H1 (cell line): ENCODE results near the gene GALNTL6. TPM values are rescaled to one million over a fixed set of nuclear protein-coding genes. Genes with fewer than 3 reads are reported as not detected.

Experiments used
- CTCF ChIA-PET: fragments of 300-600 bp; sonication (Branson Sonifier 250); formaldehyde crosslinking; loops from one replicate; lab custom pipeline; 2021; ENCODE audit not compliant: partially characterized antibody; lab: Charles Lee
- POLR2A ChIA-PET: fragments of 300-600 bp; sonication (Branson Sonifier 250); formaldehyde crosslinking; loops from one replicate; lab custom pipeline; 2021; ENCODE audit warnings: inconsistent platforms; ENCODE audit not compliant: partially characterized antibody; lab: Charles Lee
- DNase-seq, 2 experiments: peaks; one replicate each; pipeline versions ENCODE4 v3.0.0 to v3.0.0-alpha.2; 2010 to 2022; ENCODE audit warnings: low spot score in 2 of 2, low read depth in 1 of 2, mixed read lengths in 1 of 2
- FAIRE-seq: peaks from 2 replicates; lab custom pipeline; 2011; peaks lifted over from hg19 to GRCh38; lab: Jason Lieb, UNC
- H2AFZ ChIP-seq: 2 replicates; pipeline ENCODE4 v1.8.1; 2012; ENCODE audit warnings: low read length, inconsistent platforms
- H2AK5ac ChIP-seq: 2 replicates; pipeline ENCODE4 v1.6.1; 2013; ENCODE audit warnings: low read depth, low read length
- H2BK120ac ChIP-seq: replicated peaks from 2 replicates; pipeline ENCODE3; 2013; ENCODE audit warnings: low read depth, low read length, inconsistent platforms
- H2BK12ac ChIP-seq: 2 replicates; pipeline ENCODE4 v1.6.1; 2013; ENCODE audit warnings: low read depth, low read length
- H2BK15ac ChIP-seq: 2 replicates; pipeline ENCODE4 v1.6.1; 2013; ENCODE audit warnings: low read length
- H2BK20ac ChIP-seq: 2 replicates; pipeline ENCODE4 v1.6.1; 2013; ENCODE audit warnings: low read length
- H2BK5ac ChIP-seq: 2 replicates; pipeline ENCODE4 v1.6.1; 2013; ENCODE audit warnings: low read depth, low read length
- H3K14ac ChIP-seq: 2 replicates; pipeline ENCODE4 v1.6.1; 2013; ENCODE audit warnings: inconsistent platforms; ENCODE audit not compliant: insufficient read length
- H3K18ac ChIP-seq: 2 replicates; pipeline ENCODE4 v1.6.1; 2013; ENCODE audit warnings: low read length; ENCODE audit errors: extremely low read depth
- H3K23ac ChIP-seq: 2 replicates; pipeline ENCODE4 v1.6.1; 2013; ENCODE audit warnings: inconsistent platforms; ENCODE audit not compliant: insufficient read length
- H3K23me2 ChIP-seq: 2 replicates; pipeline ENCODE4 v1.6.1; 2013; ENCODE audit warnings: low read depth, low read length
- H3K27ac ChIP-seq: 2 replicates; pipeline ENCODE4 v1.6.1; 2011; ENCODE audit warnings: low read depth, low read length, inconsistent platforms
- H3K27me3 ChIP-seq, 4 experiments: replicated peaks in 1 of 4; 1 replicate in 1 of 4; 2 replicates in 3 of 4; pipeline versions ENCODE4 v1.6.1 to v1.8.1; 2011 to 2013; ENCODE audit warnings: low read length in 3 of 4, mild to moderate bottlenecking in 3 of 4, inconsistent platforms in 2 of 4, mixed read lengths in 2 of 4, moderate library complexity in 1 of 4; ENCODE audit not compliant: control insufficient read depth in 3 of 4, insufficient read depth in 3 of 4; ENCODE audit errors: extremely low read depth in 1 of 4
- H3K36me3 ChIP-seq, 4 experiments: 2 replicates each; pipeline versions ENCODE4 v1.6.1 to v1.8.1; 2011 to 2013; ENCODE audit warnings: mild to moderate bottlenecking in 4 of 4, low read length in 3 of 4, moderate library complexity in 2 of 4, control low read depth in 1 of 4, inconsistent platforms in 1 of 4; ENCODE audit not compliant: insufficient read depth in 4 of 4, control insufficient read depth in 2 of 4
- H3K4ac ChIP-seq: replicated peaks from 2 replicates; pipeline ENCODE3; 2013; ENCODE audit warnings: low read length, low read depth, mixed read lengths, inconsistent platforms; ENCODE audit not compliant: insufficient read length
- H3K4me1 ChIP-seq, 4 experiments: replicated peaks in 1 of 4; 1 replicate in 1 of 4; 2 replicates in 3 of 4; pipeline versions ENCODE4 v1.6.1 to v1.8.1; 2011 to 2013; ENCODE audit warnings: low read length in 3 of 4, inconsistent platforms in 2 of 4, mixed read lengths in 1 of 4; ENCODE audit not compliant: insufficient read depth in 4 of 4, control insufficient read depth in 3 of 4
- H3K4me2 ChIP-seq, 2 experiments: 2 replicates each; pipeline versions ENCODE4 v1.6.1 to v1.8.1; 2011 to 2013; ENCODE audit warnings: low read depth in 2 of 2, low read length in 2 of 2, control low read depth in 1 of 2, inconsistent platforms in 1 of 2, mild to moderate bottlenecking in 1 of 2; ENCODE audit not compliant: insufficient read depth in 1 of 2
- H3K4me3 ChIP-seq, 4 experiments: fragments of 200-600, 300-600 bp in 1 of 4; sonication (generic), shearing (Covaris generic), sonication (Bioruptor Twin) in 1 of 4; 2 replicates each; pipeline versions ENCODE4 v1.5.1 to v1.8.1; 2011 to 2016; ENCODE audit warnings: low read length in 4 of 4, low read depth in 3 of 4, control low read depth in 2 of 4, inconsistent platforms in 2 of 4, mild to moderate bottlenecking in 2 of 4, mixed read lengths in 1 of 4, moderate library complexity in 1 of 4; ENCODE audit not compliant: insufficient read depth in 2 of 4; ENCODE audit errors: extremely low read depth in 1 of 4
- H3K56ac ChIP-seq: replicated peaks from 2 replicates; pipeline ENCODE3; 2013; ENCODE audit warnings: low read depth, mild to moderate bottlenecking, mixed read lengths, low read length, inconsistent platforms; ENCODE audit not compliant: insufficient read length
- H3K79me1 ChIP-seq: 2 replicates; pipeline ENCODE4 v1.6.1; 2013; ENCODE audit warnings: low read depth, low read length, control low read depth
- H3K79me2 ChIP-seq, 2 experiments: 2 replicates each; pipeline versions ENCODE4 v1.6.1 to v1.8.1; 2012 to 2013; ENCODE audit warnings: low read length in 2 of 2, mild to moderate bottlenecking in 2 of 2, inconsistent platforms in 1 of 2; ENCODE audit not compliant: insufficient read depth in 2 of 2, control insufficient read depth in 1 of 2
- H3K9ac ChIP-seq, 4 experiments: replicated peaks in 1 of 4; 1 replicate in 1 of 4; 2 replicates in 3 of 4; pipeline versions ENCODE4 v1.6.1 to v1.8.1; 2011 to 2013; ENCODE audit warnings: low read depth in 3 of 4, low read length in 3 of 4, control low read depth in 2 of 4, mild to moderate bottlenecking in 2 of 4, moderate library complexity in 2 of 4, inconsistent platforms in 1 of 4; ENCODE audit errors: extremely low read depth in 1 of 4
- H3K9me3 ChIP-seq, 2 experiments: 2 replicates each; pipeline versions ENCODE4 v1.6.1 to v1.8.1; 2012 to 2013; ENCODE audit warnings: mild to moderate bottlenecking in 2 of 2, moderate library complexity in 2 of 2, control low read depth in 1 of 2, inconsistent platforms in 1 of 2, low read depth in 1 of 2, low read length in 1 of 2, mixed read lengths in 1 of 2; ENCODE audit not compliant: insufficient read depth in 2 of 2
- H4K20me1 ChIP-seq, 2 experiments: replicated peaks in 1 of 2; 2 replicates each; pipeline versions ENCODE3 to v1.8.1; 2011 to 2013; ENCODE audit warnings: inconsistent platforms in 2 of 2, low read length in 2 of 2, mild to moderate bottlenecking in 1 of 2; ENCODE audit not compliant: insufficient read depth in 2 of 2, control insufficient read depth in 1 of 2
- H4K5ac ChIP-seq: 2 replicates; pipeline ENCODE4 v1.6.1; 2013; ENCODE audit warnings: low read length, low read depth, mixed read lengths, inconsistent platforms; ENCODE audit not compliant: insufficient read length
- H4K8ac ChIP-seq: 2 replicates; pipeline ENCODE4 v1.8.0; 2013; ENCODE audit warnings: mild to moderate bottlenecking, moderate library complexity, low read length, inconsistent platforms; ENCODE audit not compliant: insufficient read depth; ENCODE audit errors: extremely low read depth
- H4K91ac ChIP-seq: replicated peaks from 2 replicates; pipeline ENCODE3; 2013; ENCODE audit warnings: low read length, mixed read lengths, inconsistent platforms; ENCODE audit not compliant: insufficient read length
- CTBP2 ChIP-seq: IDR thresholded peaks from 2 replicates; pipeline ENCODE4 v1.7.0; 2011; ENCODE audit warnings: borderline replicate concordance, mild to moderate bottlenecking, moderate library complexity, mixed read lengths, low read length; ENCODE audit not compliant: insufficient read depth, insufficient read length
- HDAC2 ChIP-seq, 2 experiments: fragments of 300-600 bp in 1 of 2; sonication (generic) in 1 of 2; IDR thresholded peaks; 2 replicates each; pipeline ENCODE4 v1.6.1; 2011 to 2012; ENCODE audit warnings: low read depth in 2 of 2, low read length in 2 of 2, mild to moderate bottlenecking in 2 of 2, moderate library complexity in 2 of 2, borderline replicate concordance in 1 of 2, inconsistent platforms in 1 of 2
- JUN ChIP-seq: IDR thresholded peaks from 2 replicates; pipeline ENCODE4 v1.6.1; 2011; ENCODE audit warnings: low read depth, mild to moderate bottlenecking, improper control_type of control experiment, low read length
- MAFK ChIP-seq: IDR thresholded peaks from 2 replicates; pipeline ENCODE4 v1.6.1; 2012; ENCODE audit warnings: low read depth, mild to moderate bottlenecking, improper control_type of control experiment, low read length
- PHF8 ChIP-seq: fragments of 200-600 bp; sonication (generic); conservative IDR thresholded peaks from 2 replicates; pipeline ENCODE4 v1.7.1; 2012; ENCODE audit warnings: low read depth, mild to moderate bottlenecking, inconsistent platforms, low read length, moderate library complexity
- RNF2 ChIP-seq: fragments of 200-900, 300-1000 bp; sonication (generic); IDR thresholded peaks from 2 replicates; pipeline ENCODE4 v1.7.1; 2016; ENCODE audit warnings: borderline replicate concordance, low read depth, mild to moderate bottlenecking, antibody characterized with exemption, low read length; ENCODE audit not compliant: poor library complexity, severe bottlenecking; ENCODE audit errors: missing control alignments
- TEAD4 ChIP-seq: IDR thresholded peaks from 2 replicates; pipeline ENCODE4 v1.6.1; 2012; ENCODE audit warnings: low read depth, low read length, inconsistent platforms, mixed read lengths
- WGBS, 2 experiments: shearing (Covaris generic) in 1 of 2; methylation state at CpG; one replicate each; pipeline versions ENCODE4 v1.1.6 to v1.1.7; 2013 to 2015; ENCODE audit warnings: low lambda C conversion rate in 2 of 2, mixed read lengths in 2 of 2, inconsistent platforms in 1 of 2, low coverage in 1 of 2, missing lambda C conversion rate in 1 of 2; ENCODE audit not compliant: insufficient replicate concordance in 2 of 2, insufficient coverage in 1 of 2, insufficient read length in 1 of 2; ENCODE audit errors: extremely low coverage in 1 of 2, missing lambda C conversion rate in 1 of 2; 5-methylcytosine and 5-hydroxymethylcytosine counted together
- polyA plus RNA-seq, 7 experiments: library from polyadenylated mRNA; depleted of rRNA in 3 of 7; stranded (reverse) in 5 of 7; unstranded in 2 of 7; fragments of >200 nt in 5 of 7; fragments of 200-250 nt in 2 of 7; gene quantifications; 1 replicate in 5 of 7; 2 replicates in 1 of 7; 4 replicates in 1 of 7; pipeline versions ENCODE4 v1.2.1 to v1.2.3, GENCODE V29; 2011 to 2013; ENCODE audit warnings: missing spikeins in 2 of 7, mixed read lengths in 2 of 7
- total RNA-seq: library from RNA; stranded (reverse); fragmentation: NEBNext Ultra II Directional; extraction: Animal tissue kit (Norgen Biotek cat#: 25700); gene quantifications from 2 replicates; pipeline ENCODE4 v1.2.1, GENCODE V29; 2021
- TF ChIP-seq, protein P1 (sequence below): IDR thresholded peaks from 2 replicates; pipeline ENCODE4 v1.6.1; 2011; ENCODE audit warnings: low read depth, mild to moderate bottlenecking, low read length; ENCODE audit not compliant: insufficient read depth
- TF ChIP-seq, protein P2 (sequence below), 3 experiments: IDR thresholded peaks; 1 replicate in 2 of 3; 2 replicates in 1 of 3; pipeline versions ENCODE4 v1.5.1 to v1.6.1; 2011; ENCODE audit warnings: low read length in 3 of 3, mild to moderate bottlenecking in 3 of 3, inconsistent platforms in 2 of 3, low read depth in 1 of 3, moderate library complexity in 1 of 3; ENCODE audit not compliant: insufficient read depth in 1 of 3; ENCODE audit errors: control extremely low read depth in 1 of 3

The GALNTL6 gene
- total and polyA plus RNA-seq, 2 of the 8 experiments (the other 6 are each of a cell fraction or from before 2014, with no cell fraction given): 0.03 to 0.32 TPM

DNA sequence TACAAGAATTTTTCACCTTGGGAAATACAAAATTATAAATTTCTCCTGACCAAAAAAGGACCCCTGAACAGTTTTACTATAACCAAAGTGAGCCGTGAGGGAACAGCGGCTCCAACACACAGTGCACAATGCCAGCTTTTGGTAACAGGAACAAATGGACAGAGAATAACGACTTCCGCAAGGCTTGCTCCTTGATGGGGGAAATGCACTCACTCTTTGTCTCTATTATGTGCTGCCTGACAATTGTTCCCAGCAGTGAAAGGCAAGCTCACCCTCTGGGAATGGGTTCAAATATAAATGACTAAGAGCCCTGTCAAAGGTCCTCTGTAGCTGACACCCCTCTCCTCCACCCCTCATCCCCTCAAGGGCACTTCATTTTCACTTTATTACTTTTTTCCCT, 1029.6 kb downstream of the GALNTL6 start:
- Histone ChIP-seq H3K36me3 (no peaks in the 10 kb centered on the region), H3K27ac (no peak overlapping the region)
- DNase-seq: no peak
- TF ChIP-seq HDAC2 (IDR thresholded peaks at IDR 0.05; ENCODE audit: borderline replicate concordance in 1 of 2, low read depth in 2 of 2, low read length in 2 of 2) (no peak), CTBP2 (no peak), JUN (no peak), MAFK (no peak), PHF8 (no peak), RNF2 (no peak), TEAD4 (no peak)
- TF ChIP-seq, protein P1, sequence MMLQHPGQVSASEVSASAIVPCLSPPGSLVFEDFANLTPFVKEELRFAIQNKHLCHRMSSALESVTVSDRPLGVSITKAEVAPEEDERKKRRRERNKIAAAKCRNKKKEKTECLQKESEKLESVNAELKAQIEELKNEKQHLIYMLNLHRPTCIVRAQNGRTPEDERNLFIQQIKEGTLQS: no peak
- TF ChIP-seq, protein P2, sequence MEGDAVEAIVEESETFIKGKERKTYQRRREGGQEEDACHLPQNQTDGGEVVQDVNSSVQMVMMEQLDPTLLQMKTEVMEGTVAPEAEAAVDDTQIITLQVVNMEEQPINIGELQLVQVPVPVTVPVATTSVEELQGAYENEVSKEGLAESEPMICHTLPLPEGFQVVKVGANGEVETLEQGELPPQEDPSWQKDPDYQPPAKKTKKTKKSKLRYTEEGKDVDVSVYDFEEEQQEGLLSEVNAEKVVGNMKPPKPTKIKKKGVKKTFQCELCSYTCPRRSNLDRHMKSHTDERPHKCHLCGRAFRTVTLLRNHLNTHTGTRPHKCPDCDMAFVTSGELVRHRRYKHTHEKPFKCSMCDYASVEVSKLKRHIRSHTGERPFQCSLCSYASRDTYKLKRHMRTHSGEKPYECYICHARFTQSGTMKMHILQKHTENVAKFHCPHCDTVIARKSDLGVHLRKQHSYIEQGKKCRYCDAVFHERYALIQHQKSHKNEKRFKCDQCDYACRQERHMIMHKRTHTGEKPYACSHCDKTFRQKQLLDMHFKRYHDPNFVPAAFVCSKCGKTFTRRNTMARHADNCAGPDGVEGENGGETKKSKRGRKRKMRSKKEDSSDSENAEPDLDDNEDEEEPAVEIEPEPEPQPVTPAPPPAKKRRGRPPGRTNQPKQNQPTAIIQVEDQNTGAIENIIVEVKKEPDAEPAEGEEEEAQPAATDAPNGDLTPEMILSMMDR (IDR thresholded peaks at IDR 0.05; ENCODE audit: control extremely low read depth in 1 of 3, insufficient read depth in 1 of 3, low read depth in 1 of 3, low read length in 3 of 3): no peak

More for the DNA sequence above, 1029.6 kb downstream of the GALNTL6 start:
- Histone ChIP-seq H2BK12ac (no peak overlapping the region), H3K18ac (no peak overlapping the region), H2BK5ac (no peak overlapping the region), H2BK15ac (no peak overlapping the region), H4K91ac (no peak overlapping the region), H2BK120ac (no peak overlapping the region), H3K23me2 (no peaks in the 10 kb centered on the region), H3K56ac (no peak overlapping the region), H3K9me3 (no peaks in the 10 kb centered on the region), H4K8ac (no peak overlapping the region), H3K27me3 (no peaks in the 10 kb centered on the region), H4K5ac (no peak overlapping the region), H2BK20ac (no peak overlapping the region), H3K9ac (no peak overlapping the region), H3K4ac (no peak overlapping the region), H3K23ac (no peak overlapping the region), H2AK5ac (no peak overlapping the region), H3K79me1 (no peaks in the 10 kb centered on the region), H2AFZ (no peak overlapping the region), H3K4me2 (no peak overlapping the region), H4K20me1 (no peaks in the 10 kb centered on the region), H3K14ac (no peak overlapping the region), H3K4me1 (peaks cover 0 to 3% (median 1%) of the 10 kb centered on the region in 4 experiments; a peak in 1 of 7 replicates), H3K79me2 (no peaks in the 10 kb centered on the region), H3K4me3 (no peak overlapping the region)
- WGBS, 2 experiments: 89% methylated on average over 4 of the region's 4 CpGs; no CpG with 5 or more reads in 1 of the 2 experiments
- ChIA-PET POLR2A (no interaction called here), CTCF (no interaction called here)
- no peak for FAIRE-seq
